ENCODE results near the gene VSX1.

DNA sequence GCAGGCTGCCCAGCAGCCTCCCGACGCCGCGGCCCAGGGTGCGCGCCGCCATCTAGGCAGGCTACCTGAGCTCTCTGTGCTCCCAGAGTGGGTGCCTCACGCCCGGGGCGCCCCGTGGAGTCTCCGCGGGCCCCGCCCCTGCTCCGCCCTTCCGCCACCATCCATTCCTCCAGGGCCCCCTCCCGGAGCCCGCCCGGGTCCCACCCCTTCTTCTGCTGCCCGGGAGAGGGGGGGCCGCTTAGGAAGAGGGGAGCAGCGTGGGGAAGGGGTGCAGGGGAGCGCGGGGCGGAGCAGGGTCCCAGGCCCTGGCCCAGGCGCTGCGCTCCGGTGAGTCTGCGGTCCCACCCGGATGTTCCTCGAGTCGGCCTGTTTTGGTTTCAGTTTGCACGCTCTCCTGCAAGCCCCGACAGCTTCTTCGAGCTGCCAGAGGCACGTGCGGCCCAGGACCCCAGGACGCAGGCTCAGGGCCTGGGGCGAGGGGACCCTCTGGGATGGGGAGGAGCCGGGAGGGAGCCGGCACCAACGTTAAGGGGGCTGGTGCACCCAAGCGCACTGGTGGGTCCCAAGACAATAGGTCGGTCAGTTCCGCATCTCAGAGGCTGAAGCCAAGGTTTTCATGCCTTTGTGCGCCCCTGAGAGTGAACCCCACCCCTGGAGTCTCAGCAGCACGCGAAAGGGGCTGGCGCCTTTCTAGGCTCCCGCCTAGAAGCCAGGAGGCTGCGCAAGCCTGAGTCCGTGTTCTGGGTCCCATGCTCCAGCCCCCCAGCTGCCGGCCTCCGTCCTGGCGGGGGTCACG lies 23.7 kb downstream of the VSX1 start, which contains the start of gene ACSS1:
- TF ChIP-seq, protein P1, sequence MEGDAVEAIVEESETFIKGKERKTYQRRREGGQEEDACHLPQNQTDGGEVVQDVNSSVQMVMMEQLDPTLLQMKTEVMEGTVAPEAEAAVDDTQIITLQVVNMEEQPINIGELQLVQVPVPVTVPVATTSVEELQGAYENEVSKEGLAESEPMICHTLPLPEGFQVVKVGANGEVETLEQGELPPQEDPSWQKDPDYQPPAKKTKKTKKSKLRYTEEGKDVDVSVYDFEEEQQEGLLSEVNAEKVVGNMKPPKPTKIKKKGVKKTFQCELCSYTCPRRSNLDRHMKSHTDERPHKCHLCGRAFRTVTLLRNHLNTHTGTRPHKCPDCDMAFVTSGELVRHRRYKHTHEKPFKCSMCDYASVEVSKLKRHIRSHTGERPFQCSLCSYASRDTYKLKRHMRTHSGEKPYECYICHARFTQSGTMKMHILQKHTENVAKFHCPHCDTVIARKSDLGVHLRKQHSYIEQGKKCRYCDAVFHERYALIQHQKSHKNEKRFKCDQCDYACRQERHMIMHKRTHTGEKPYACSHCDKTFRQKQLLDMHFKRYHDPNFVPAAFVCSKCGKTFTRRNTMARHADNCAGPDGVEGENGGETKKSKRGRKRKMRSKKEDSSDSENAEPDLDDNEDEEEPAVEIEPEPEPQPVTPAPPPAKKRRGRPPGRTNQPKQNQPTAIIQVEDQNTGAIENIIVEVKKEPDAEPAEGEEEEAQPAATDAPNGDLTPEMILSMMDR (IDR thresholded peaks at IDR 0.05), result no peak
- TF ChIP-seq POLR2A (IDR thresholded peaks at IDR 0.05), result peak; percentile 30 to 61
